Subcutaneous adipose tissue (tissue), 4 donors: ENCODE measurements around the gene STAP1. TPM values are rescaled to one million over a fixed set of nuclear protein-coding genes. Genes with fewer than 3 reads are reported as not detected.

Experiments
- CTCF ChIP-seq: fragments of 450-650 bp; IDR thresholded peaks from one replicate; pipeline ENCODE4 v1.5.1; 2016; ENCODE audit warnings: low read depth, mild to moderate bottlenecking, control low read depth, antibody characterized with exemption, moderate library complexity
- total RNA-seq, 4 donors: library from RNA; depleted of rRNA; stranded (reverse); fragments of >200 nt; gene quantifications; one replicate each; pipeline ENCODE4 v1.1.0, GENCODE V29; 2016

The STAP1 gene
- total RNA-seq, 4 donors from 2014 or later: 0.65 to 1.0 (median 0.88) TPM; not detected in 1

DNA sequence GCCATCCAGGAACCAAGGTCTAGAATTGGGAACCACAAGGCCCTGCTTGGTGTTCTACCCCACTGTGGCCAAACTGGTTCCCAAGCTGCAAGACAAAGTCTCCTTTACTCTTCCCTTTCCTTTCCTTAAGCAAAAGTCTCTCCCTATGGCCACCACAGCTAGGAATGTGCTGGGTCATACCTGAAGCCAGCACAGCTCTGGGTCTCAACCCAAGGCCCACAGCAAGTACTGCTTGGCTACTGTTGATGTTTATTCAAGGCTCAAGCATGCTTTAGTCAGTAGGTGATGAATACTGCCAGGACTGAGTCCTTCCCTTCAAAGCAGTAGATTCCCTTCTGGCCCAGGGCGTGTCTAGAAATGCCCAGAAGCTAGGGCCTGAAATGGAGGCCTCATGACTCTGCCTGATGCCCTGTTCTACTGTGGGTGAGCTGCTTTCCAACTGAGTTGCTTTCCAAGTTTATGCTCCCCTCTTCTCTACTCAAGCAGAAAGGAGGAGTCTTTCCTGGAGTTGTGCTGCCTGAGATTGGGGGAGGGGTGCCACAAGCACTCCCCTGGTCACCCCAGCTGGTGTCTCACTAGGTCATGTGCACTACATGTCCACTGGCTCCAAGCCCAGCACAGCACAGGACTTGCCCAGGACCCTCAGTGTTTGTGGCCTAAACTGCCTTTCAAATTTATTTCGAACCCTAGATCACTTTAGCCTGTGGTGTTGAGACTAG, 44.9 kb downstream of the STAP1 start:
- TF ChIP-seq CTCF: no peak

DNA sequence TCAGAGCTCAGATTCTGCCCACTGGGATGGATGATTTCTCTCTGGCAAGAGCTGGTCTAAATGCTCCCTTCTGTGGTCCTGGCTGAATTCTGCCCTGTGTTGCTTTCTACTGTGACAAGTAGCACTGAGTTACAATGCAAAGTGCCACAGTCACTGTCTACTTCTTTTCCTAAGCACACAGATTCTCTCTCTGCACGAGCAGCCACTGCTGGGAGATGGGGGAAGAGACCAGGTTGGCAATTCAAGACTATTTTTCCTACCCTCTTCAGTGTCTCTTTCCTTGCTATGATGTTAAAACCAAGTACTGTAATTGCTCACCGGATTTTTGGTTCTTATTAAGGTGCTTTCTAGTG, 45.5 kb downstream of the STAP1 start:
- TF ChIP-seq CTCF: no peak

GRCh38 chr4:67604749-67605148, 46.2 kb downstream of the STAP1 start:
- no peak for TF ChIP-seq CTCF

GRCh38 chr4:67608027-67608426, 49.5 kb downstream of the STAP1 start:
- TF ChIP-seq CTCF: no peak

DNA sequence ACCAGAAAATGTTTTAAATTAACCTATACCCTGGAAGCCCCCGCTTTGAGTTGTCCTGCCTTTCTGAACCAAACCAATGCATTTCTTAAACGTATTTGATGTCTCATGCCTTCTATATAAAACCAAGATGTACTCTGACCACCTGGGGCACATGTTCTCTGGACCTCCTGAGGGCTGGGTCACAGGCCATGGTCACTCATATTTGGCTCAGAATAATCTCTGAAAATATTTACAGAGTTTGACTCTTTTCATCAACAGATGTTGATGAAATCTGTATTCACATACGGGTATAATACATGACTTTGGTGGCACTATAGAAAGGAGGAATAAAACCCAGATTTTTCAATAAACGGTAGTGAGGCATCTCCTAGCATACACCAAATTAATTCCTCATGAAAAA, 55.7 kb downstream of the STAP1 start:
- TF ChIP-seq CTCF: no peak

DNA sequence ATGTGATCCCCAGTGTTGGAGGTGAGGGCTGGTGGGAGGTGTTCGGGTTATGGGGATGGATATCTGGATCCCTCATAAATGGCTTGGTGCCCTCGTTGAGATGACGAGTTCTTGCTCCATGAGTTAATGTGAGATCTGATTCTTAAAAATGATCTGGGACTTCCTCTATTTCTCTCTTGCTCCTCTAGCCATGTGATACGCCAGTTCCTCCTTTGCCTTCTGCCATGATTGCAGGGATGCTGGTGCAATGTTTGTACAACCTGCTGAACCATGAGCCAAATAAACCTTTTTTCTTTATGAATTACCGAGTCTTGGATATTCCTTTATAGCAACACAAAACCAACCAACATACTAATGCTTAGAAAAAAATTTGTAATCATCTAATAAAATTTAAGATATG, 56.6 kb downstream of the STAP1 start:
- no peak for TF ChIP-seq CTCF

DNA sequence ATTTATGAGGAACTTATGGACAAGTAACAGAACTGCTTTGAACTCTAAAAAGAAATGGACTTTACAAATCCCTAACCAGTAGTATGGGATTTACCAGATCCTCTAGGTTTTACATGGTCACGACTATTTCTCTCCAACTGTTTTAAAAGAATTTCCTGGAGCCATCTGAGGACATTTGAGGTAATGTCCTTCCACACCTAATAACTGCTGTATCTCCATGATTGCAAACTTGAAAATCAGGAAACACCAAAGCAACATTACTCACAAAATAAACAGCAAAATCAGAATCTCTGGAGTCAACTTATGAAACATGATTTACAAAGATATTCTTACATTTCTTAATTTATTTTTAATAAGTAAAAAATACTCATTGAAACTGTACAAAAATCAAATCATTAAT, 58.0 kb downstream of the STAP1 start:
- no peak for TF ChIP-seq CTCF
